MM.1S (cell line): ENCODE results near the gene UROS.

Source experiments
- DNase-seq: peaks from one replicate; pipeline ENCODE4 v3.0.0-alpha.2; 2015
- H2AFZ ChIP-seq: fragments of 300-600 bp; sonication (generic); 2 replicates; pipeline ENCODE4 v1.6.0; 2016; ENCODE audit warnings: antibody characterized with exemption, low read length
- H3F3A ChIP-seq: fragments of 300-600 bp; sonication (generic); 2 replicates; pipeline ENCODE4 v1.6.1; 2016; ENCODE audit warnings: mild to moderate bottlenecking, antibody characterized with exemption, low read length, moderate library complexity, mixed read lengths; ENCODE audit not compliant: insufficient read depth
- H3K27ac ChIP-seq: fragments of 300-600 bp; sonication (generic); 2 replicates; pipeline ENCODE4 v1.5.1; 2016; ENCODE audit warnings: mild to moderate bottlenecking, low read length
- H3K27me3 ChIP-seq: fragments of 300-600 bp; sonication (generic); replicated peaks from 2 replicates; pipeline ENCODE4 v1.6.0; 2016; ENCODE audit warnings: low read length; ENCODE audit not compliant: insufficient read depth
- H3K36me3 ChIP-seq: fragments of 300-600 bp; sonication (generic); replicated peaks from 2 replicates; pipeline ENCODE4 v1.6.1; 2016; ENCODE audit warnings: mild to moderate bottlenecking, low read length, mixed read lengths; ENCODE audit not compliant: insufficient read depth
- H3K4me1 ChIP-seq: fragments of 300-600 bp; sonication (generic); 2 replicates; pipeline ENCODE4 v1.6.1; 2016; ENCODE audit warnings: low read length, mixed read lengths
- H3K4me2 ChIP-seq: fragments of 300-600 bp; sonication (generic); 2 replicates; pipeline ENCODE4 v1.6.0; 2016; ENCODE audit warnings: low read depth, low read length
- H3K4me3 ChIP-seq: fragments of 300-600 bp; sonication (generic); 2 replicates; pipeline ENCODE4 v1.5.1; 2016; ENCODE audit warnings: low read length, mixed read lengths
- H3K79me2 ChIP-seq: fragments of 300-600 bp; sonication (generic); 2 replicates; pipeline ENCODE4 v1.6.1; 2016; ENCODE audit warnings: mixed run types, low read length, mixed read lengths
- H3K9ac ChIP-seq: fragments of 300-600 bp; sonication (generic); 2 replicates; pipeline ENCODE4 v1.6.1; 2016; ENCODE audit warnings: low read length, mixed read lengths
- H3K9me2 ChIP-seq: fragments of 300-600 bp; sonication (generic); replicated peaks from 2 replicates; pipeline ENCODE4 v1.6.1; 2016; ENCODE audit warnings: mild to moderate bottlenecking, low read length, mixed read lengths; ENCODE audit not compliant: insufficient read depth
- H3K9me3 ChIP-seq: fragments of 300-600 bp; sonication (generic); replicated peaks from 2 replicates; pipeline ENCODE4 v1.6.1; 2016; ENCODE audit warnings: mild to moderate bottlenecking, low read length, mixed read lengths; ENCODE audit not compliant: insufficient read depth
- H4K20me1 ChIP-seq: fragments of 300-600 bp; sonication (generic); 2 replicates; pipeline ENCODE4 v1.6.1; 2016; ENCODE audit warnings: mild to moderate bottlenecking, low read length, moderate library complexity, mixed read lengths; ENCODE audit not compliant: insufficient read depth
- CTCF ChIP-seq: fragments of 300-600 bp; sonication (generic); IDR thresholded peaks from 2 replicates; pipeline ENCODE4 v1.5.1; 2016; ENCODE audit warnings: antibody characterized with exemption, low read length, mixed read lengths
- EZH2 ChIP-seq: fragments of 300-600 bp; sonication (generic); optimal IDR thresholded peaks from 2 replicates; pipeline ENCODE3; 2017; ENCODE audit warnings: low read depth, mild to moderate bottlenecking, antibody characterized with exemption, low read length, mixed read lengths
- EZH2phosphoT487 ChIP-seq: fragments of 300-600 bp; sonication (generic); IDR thresholded peaks from 2 replicates; pipeline ENCODE4 v1.6.1; 2018; ENCODE audit warnings: antibody characterized with exemption, low read length

The UROS gene

DNA sequence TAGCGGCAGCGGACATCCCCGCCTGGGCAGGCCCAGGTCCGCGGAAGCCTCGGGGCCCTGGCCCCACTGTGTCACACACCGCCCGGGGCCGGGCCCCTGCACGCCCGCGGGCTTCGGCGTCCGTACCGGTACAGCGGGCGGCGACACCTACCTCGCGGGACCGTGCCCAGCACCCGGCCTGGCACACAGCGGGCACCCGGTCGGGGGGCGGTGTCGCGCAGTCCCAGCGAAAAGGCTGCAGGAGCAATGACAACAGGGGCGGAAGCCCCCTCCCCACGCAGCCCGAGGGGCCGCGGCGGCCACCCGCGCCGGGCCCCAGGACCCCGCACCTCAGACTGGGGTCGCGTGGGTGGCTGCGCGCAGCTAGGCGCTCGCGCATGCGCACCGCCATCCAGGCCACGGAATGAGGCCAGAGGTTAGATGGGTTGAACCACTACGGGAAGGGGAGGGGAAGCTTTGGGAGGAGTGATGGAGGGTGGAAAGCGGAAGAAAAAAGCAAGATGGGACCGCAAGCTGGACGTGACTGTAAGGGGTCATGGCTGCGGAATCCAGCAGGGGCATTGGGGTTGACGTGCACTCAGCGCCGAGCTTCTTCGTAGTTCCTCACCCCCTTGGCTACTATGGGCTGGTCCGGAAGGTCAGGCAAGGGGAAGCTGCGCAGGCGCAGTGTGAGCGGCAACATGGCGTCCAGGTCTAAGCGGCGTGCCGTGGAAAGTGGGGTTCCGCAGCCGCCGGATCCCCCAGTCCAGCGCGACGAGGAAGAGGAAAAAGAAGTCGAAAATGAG lies at the start of gene UROS, which contains the start of gene BCCIP:
Gene UROS (minus strand): TSS at position 381 of the 785 bp plus-strand sequence. CDS start 6,759 bp downstream, outside the sequence.
Gene BCCIP (plus strand): TSS at position 669 of the 785 bp plus-strand sequence. CDS start 12 bp downstream, at position 681.
- Histone ChIP-seq H3K79me2 (peaks cover 65% of the 10 kb centered on the region), H3F3A (peaks cover 12% of the 10 kb centered on the region; the same call in 1 of the 2 replicates), H4K20me1 (no peaks in the 10 kb centered on the region; the same call in 1 of the 2 replicates), H3K4me3 (peak within 1 kb of the TSS; percentile 91), H3K4me2 (peak within 1 kb of the TSS; percentile 62), H3K9me2 (no peaks in the 10 kb centered on the region), H2AFZ (peak within 1 kb of the TSS; percentile 70), H3K27me3 (no peaks in the 10 kb centered on the region), H3K36me3 (peaks cover 2% of the 10 kb centered on the region), H3K9ac (peak within 1 kb of the TSS; percentile 88), H3K4me1 (peaks cover 35% of the 10 kb centered on the region), H3K27ac (peak within 1 kb of the TSS; percentile 79; the same call in 1 of the 2 replicates), H3K9me3 (no peaks in the 10 kb centered on the region)
- TF ChIP-seq EZH2 (no peak), CTCF (no peak), EZH2phosphoT487 (no peak)
- peak; percentile 88 for DNase-seq

GRCh38 chr10:125871338-125871737 lies 48.3 kb upstream of the UROS start:
- no peak for DNase-seq
- Histone ChIP-seq H3K4me2 (no peak overlapping the region), H3K4me3 (no peak overlapping the region), H3K9me2 (no peaks in the 10 kb centered on the region), H4K20me1 (no peaks in the 10 kb centered on the region), H3K4me1 (no peaks in the 10 kb centered on the region), H3F3A (no peaks in the 10 kb centered on the region), H3K9ac (no peak overlapping the region), H3K27ac (no peak overlapping the region), H3K36me3 (no peaks in the 10 kb centered on the region), H3K9me3 (no peaks in the 10 kb centered on the region), H3K79me2 (no peaks in the 10 kb centered on the region), H2AFZ (no peak overlapping the region), H3K27me3 (no peaks in the 10 kb centered on the region)
- no peak for TF ChIP-seq CTCF
- no peak for TF ChIP-seq EZH2phosphoT487
- TF ChIP-seq EZH2 = no peak

DNA sequence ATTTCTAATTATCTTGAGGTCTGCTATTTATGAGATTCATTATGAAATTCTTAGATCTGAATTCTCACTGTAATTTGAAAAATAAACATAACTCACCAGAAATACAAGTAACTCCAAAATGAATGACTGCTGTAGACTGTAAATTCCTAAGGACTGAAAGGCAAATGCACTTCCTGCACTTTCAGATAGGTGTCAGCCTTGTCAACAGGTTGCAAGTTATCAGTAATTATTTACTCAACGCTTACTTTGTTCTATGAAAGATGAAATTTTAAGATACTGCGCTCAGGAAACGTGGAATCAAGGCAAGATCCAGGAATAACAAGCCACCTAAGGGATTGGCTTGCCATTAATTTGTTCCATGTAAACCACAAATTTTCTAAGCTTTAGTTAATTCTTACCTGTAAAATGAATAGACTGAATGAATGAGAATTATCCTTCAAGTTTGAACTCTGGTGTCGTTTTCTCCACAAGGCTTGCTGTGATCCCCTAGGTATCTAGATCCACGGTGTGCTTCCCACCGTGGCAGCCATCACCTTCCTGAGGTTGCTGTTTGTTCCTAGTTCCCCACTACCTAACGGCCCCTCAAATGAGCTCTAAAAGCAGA lies 45.4 kb upstream of the UROS start:
- H3K79me2 ChIP-seq = no peaks in the 10 kb centered on the region
- H3K4me3 ChIP-seq = no peak overlapping the region
- no peak overlapping the region for H3K27ac ChIP-seq
- H3K36me3 ChIP-seq = no peaks in the 10 kb centered on the region
- DNase-seq = peak; percentile 45
- H3K4me1 ChIP-seq = no peaks in the 10 kb centered on the region
- H3F3A ChIP-seq = no peaks in the 10 kb centered on the region
- no peak overlapping the region for H3K4me2 ChIP-seq
- H3K9me3 ChIP-seq = no peaks in the 10 kb centered on the region
- TF ChIP-seq EZH2 (no peak), CTCF (peak; percentile 88)
- no peak overlapping the region for H3K9ac ChIP-seq
- no peaks in the 10 kb centered on the region for H3K27me3 ChIP-seq
- no peaks in the 10 kb centered on the region for H3K9me2 ChIP-seq
- no peaks in the 10 kb centered on the region for H4K20me1 ChIP-seq
- no peak overlapping the region for H2AFZ ChIP-seq
